ENCODE measurements around the gene EIF2AK3. TPM values are rescaled to one million over a fixed set of nuclear protein-coding genes. Genes with fewer than 3 reads are reported as not detected.

The EIF2AK3 gene
- total and polyA plus RNA-seq, 2 donors: 9.6 to 13.3 TPM

- Histone ChIP-seq H3K36me3 (ENCODE audit: control insufficient read depth in 2 of 2, insufficient read depth in 2 of 2, low read length in 1 of 2) (peaks cover 14 to 33% of the 10 kb centered on the region in 2 donors), H3K4me1 (ENCODE audit: control insufficient read depth in 2 of 2, insufficient read depth in 2 of 2, low read length in 2 of 2) (no peaks in the 10 kb centered on the region), H3K27ac (ENCODE audit: low read depth in 1 of 2, low read length in 1 of 2) (no peak overlapping the region), H3K9me3 (ENCODE audit: control insufficient read depth in 2 of 2, insufficient read depth in 1 of 2, low read length in 1 of 2) (no peaks in the 10 kb centered on the region), H3K4me3 (ENCODE audit: low read length in 2 of 2) (no peak overlapping the region), H3K27me3 (ENCODE audit: control insufficient read depth in 2 of 2, insufficient read depth in 1 of 2, low read length in 1 of 2) (no peaks in the 10 kb centered on the region)
- DNase-seq (ENCODE audit: low read depth in 6 of 9, low spot score in 9 of 9): no peak
- WGBS: 98% methylated on average over 3 of the region's 3 CpGs
Observed at GRCh38 chr2:88568179-88568578, 59.1 kb downstream of the EIF2AK3 start.

DNA sequence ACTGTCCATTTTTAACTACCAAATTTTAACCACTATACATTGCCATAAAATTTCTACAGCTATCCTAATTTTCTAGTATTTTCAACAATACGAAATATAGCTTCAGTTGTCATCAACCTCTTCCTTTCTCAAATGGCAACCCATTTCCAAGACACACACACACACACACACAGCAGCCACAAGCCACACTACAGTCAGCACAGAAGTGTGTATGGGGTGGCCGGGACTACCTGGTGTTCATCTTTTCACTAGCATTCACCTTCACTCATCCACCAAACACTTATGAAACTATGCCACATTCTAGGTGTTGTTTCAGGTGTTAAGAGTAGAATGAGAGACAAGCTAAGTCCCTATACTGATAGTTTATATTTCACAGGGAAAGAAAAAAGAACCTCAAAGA, 62.9 kb downstream of the EIF2AK3 start:
- Histone ChIP-seq H3K9me3 (ENCODE audit: control insufficient read depth in 2 of 2, insufficient read depth in 1 of 2, low read length in 1 of 2) (no peaks in the 10 kb centered on the region), H3K27ac (ENCODE audit: low read depth in 1 of 2, low read length in 1 of 2) (no peak overlapping the region), H3K4me3 (ENCODE audit: low read length in 2 of 2) (no peak overlapping the region), H3K36me3 (ENCODE audit: control insufficient read depth in 2 of 2, insufficient read depth in 2 of 2, low read length in 1 of 2) (peaks cover 13 to 20% of the 10 kb centered on the region in 2 donors), H3K27me3 (ENCODE audit: control insufficient read depth in 2 of 2, insufficient read depth in 1 of 2, low read length in 1 of 2) (no peaks in the 10 kb centered on the region), H3K4me1 (ENCODE audit: control insufficient read depth in 2 of 2, insufficient read depth in 2 of 2, low read length in 2 of 2) (no peaks in the 10 kb centered on the region)
- WGBS: 98% methylated on average over 2 of the region's 2 CpGs
- DNase-seq (ENCODE audit: low read depth in 6 of 9, low spot score in 9 of 9): no peak

DNA sequence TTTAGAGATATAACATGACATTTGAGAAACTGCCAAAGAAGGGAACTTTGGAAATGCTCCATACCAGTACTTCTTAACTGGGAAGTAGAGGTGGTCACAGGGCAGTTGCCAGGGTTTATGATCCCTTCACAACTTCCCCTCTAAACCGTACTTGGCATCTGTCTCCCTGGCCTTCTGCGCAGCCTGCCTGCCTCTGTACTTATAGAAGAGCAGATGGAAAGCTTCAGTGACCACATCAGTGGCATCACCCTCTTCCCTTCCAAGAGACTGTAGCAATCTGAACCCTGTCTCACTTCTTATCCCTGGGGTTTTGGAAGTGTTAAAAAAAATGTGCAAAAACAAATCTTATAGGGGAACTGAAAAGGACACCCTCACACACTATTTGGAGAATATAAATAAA, 64.1 kb downstream of the EIF2AK3 start:
- Histone ChIP-seq H3K27ac (ENCODE audit: low read depth in 1 of 2, low read length in 1 of 2) (no peak overlapping the region), H3K4me1 (ENCODE audit: control insufficient read depth in 2 of 2, insufficient read depth in 2 of 2, low read length in 2 of 2) (no peaks in the 10 kb centered on the region), H3K9me3 (ENCODE audit: control insufficient read depth in 2 of 2, insufficient read depth in 1 of 2, low read length in 1 of 2) (no peaks in the 10 kb centered on the region), H3K27me3 (ENCODE audit: control insufficient read depth in 2 of 2, insufficient read depth in 1 of 2, low read length in 1 of 2) (no peaks in the 10 kb centered on the region), H3K36me3 (ENCODE audit: control insufficient read depth in 2 of 2, insufficient read depth in 2 of 2, low read length in 1 of 2) (peaks cover 9 to 13% of the 10 kb centered on the region in 2 donors), H3K4me3 (ENCODE audit: low read length in 2 of 2) (no peak overlapping the region)
- WGBS: 87% methylated on average over 2 of the region's 2 CpGs
- no peak for DNase-seq (ENCODE audit: low read depth in 6 of 9, low spot score in 9 of 9)

DNA sequence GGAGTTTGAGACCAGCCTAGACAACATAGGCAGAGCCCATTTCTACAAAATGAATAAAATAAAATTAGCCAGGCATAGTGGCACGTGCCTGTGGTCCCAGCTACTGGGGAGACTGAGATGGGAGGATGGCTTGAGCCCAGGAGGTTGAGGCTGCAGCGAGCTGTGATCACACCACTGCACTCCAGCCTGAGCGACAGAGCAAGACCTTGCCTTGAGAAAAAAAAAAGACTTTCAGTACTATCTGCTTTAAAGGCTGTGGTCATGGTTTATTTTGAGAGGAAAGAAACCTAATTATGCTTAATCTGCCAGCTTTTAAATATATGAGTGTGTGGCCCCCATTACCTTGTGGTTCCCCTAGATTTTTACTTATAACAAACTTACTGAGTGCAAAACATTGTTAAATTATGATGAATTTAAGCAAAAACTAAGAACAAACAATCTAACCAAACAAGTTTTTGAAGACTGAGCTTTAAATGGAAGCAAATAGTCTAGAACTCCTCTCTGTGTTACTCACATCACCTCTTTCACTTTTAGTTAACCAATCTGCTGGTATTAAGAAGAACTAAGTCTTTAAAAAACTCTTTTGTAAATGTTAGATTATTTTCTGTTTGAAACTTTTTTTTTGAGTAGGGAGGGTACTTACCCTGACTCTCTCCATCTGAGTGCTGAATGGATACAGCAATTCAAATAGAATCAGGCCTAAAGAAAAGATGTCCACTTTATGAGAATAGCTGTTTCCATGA, 65.4 kb downstream of the EIF2AK3 start:
- Histone ChIP-seq H3K27ac (ENCODE audit: low read depth in 1 of 2, low read length in 1 of 2) (no peak overlapping the region), H3K36me3 (ENCODE audit: control insufficient read depth in 2 of 2, insufficient read depth in 2 of 2, low read length in 1 of 2) (peaks cover 9 to 23% of the 10 kb centered on the region in 2 donors)
- 95% methylated on average over 3 of the region's 3 CpGs for WGBS

DNA sequence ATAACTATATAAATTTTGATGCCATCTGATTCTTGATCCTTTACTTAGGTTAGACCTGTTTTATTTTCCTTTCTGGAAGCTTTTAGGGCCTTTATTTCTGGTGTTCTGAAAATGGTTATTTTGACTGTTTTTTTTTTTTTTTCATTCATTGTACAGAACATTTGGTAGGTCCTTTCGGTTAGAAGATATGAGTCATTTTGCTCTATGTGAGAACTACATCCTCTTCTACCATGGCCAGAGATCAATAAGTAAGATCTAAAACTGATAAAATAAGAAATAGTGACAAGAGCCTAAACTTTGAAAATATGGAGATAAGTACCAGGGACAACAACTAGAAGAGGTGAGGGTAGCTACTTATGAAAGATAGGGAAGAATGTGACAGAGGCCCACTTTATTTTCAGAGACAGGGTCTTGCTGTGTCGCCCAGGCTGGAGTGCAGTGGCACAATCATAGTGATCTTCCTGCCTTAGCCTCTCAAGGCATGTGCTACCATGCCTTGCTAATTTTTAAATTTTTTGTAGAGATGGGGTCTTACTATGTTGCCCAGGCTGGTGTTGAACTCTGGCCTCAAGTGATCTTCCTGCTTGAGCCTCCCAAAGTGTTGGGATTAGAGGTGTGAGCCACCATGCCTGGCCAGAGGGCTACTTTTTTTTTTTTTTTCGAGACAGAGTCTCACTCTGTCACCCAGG, 66.5 kb downstream of the EIF2AK3 start:
- no peaks in the 10 kb centered on the region for H3K27me3 ChIP-seq (ENCODE audit: control insufficient read depth in 2 of 2, insufficient read depth in 1 of 2, low read length in 1 of 2)
- H3K27ac ChIP-seq (ENCODE audit: low read depth in 1 of 2, low read length in 1 of 2): no peak overlapping the region
- no peak for DNase-seq (ENCODE audit: low read depth in 6 of 9, low spot score in 9 of 9)
- peaks cover 15 to 23% of the 10 kb centered on the region in 2 donors for H3K36me3 ChIP-seq (ENCODE audit: control insufficient read depth in 2 of 2, insufficient read depth in 2 of 2, low read length in 1 of 2)
- H3K4me1 ChIP-seq (ENCODE audit: control insufficient read depth in 2 of 2, insufficient read depth in 2 of 2, low read length in 2 of 2): no peaks in the 10 kb centered on the region
- H3K4me3 ChIP-seq (ENCODE audit: low read length in 2 of 2): no peak overlapping the region
- no peaks in the 10 kb centered on the region for H3K9me3 ChIP-seq (ENCODE audit: control insufficient read depth in 2 of 2, insufficient read depth in 1 of 2, low read length in 1 of 2)
- WGBS: 97% methylated on average over 3 of the region's 3 CpGs

More for the DNA sequence above, 65.4 kb downstream of the EIF2AK3 start:
- no peak for DNase-seq (ENCODE audit: low read depth in 6 of 9, low spot score in 9 of 9)
- Histone ChIP-seq H3K4me3 (ENCODE audit: low read length in 2 of 2) (no peak overlapping the region), H3K27me3 (ENCODE audit: control insufficient read depth in 2 of 2, insufficient read depth in 1 of 2, low read length in 1 of 2) (no peaks in the 10 kb centered on the region), H3K9me3 (ENCODE audit: control insufficient read depth in 2 of 2, insufficient read depth in 1 of 2, low read length in 1 of 2) (no peaks in the 10 kb centered on the region), H3K4me1 (ENCODE audit: control insufficient read depth in 2 of 2, insufficient read depth in 2 of 2, low read length in 2 of 2) (no peaks in the 10 kb centered on the region)

DNA sequence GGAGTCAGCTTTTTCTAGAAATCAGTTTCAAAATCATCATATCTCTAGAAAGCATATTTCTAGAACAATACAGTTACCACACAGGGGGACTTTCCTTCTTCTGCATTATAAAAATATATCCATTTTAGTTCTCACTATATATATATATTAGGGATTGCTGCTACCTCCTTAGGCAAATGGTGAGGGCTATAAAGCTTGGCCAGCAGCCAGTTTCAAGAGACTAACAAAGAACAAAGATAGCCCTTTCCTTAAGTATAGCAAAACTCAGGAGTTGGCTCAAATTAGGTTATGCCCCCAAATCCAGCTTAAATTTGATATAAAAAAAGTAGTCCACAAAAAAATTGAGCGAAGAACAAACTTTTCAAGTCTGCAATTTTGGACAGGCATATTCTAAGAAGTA, 70.0 kb downstream of the EIF2AK3 start:
- no peaks in the 10 kb centered on the region for H3K4me1 ChIP-seq (ENCODE audit: control insufficient read depth in 2 of 2, insufficient read depth in 2 of 2, low read length in 2 of 2)
- H3K4me3 ChIP-seq (ENCODE audit: low read length in 2 of 2): no peak overlapping the region
- no peaks in the 10 kb centered on the region for H3K27me3 ChIP-seq (ENCODE audit: control insufficient read depth in 2 of 2, insufficient read depth in 1 of 2, low read length in 1 of 2)
- no peak for DNase-seq (ENCODE audit: low read depth in 6 of 9, low spot score in 9 of 9)
- H3K36me3 ChIP-seq (ENCODE audit: control insufficient read depth in 2 of 2, insufficient read depth in 2 of 2, low read length in 1 of 2): peaks cover 22 to 23% of the 10 kb centered on the region in 2 donors
- WGBS: 100% methylated on average over 1 of the region's 1 CpG
- no peak overlapping the region for H3K27ac ChIP-seq (ENCODE audit: low read depth in 1 of 2, low read length in 1 of 2)
- no peaks in the 10 kb centered on the region for H3K9me3 ChIP-seq (ENCODE audit: control insufficient read depth in 2 of 2, insufficient read depth in 1 of 2, low read length in 1 of 2)

DNA sequence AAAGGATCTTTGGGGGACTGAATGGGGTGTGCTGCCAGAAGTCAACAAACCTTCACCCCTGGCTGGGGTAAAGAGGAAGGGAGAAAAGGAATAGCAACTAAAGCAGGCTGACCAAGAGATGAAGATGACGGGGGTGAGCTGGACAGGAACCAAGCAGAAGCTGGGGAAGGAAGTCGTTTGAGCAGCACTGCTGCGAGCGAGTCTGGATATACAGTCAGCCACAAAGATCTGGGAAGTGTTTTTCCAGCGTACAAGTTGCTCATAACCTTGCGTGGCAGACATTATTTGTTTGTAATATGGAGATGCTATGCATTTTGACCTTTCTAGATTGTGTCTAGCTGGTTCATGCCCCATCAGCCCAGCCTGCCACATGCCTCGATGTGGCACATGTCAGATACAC, 71.2 kb downstream of the EIF2AK3 start:
- Histone ChIP-seq H3K4me3 (ENCODE audit: low read length in 2 of 2) (no peak overlapping the region), H3K9me3 (ENCODE audit: control insufficient read depth in 2 of 2, insufficient read depth in 1 of 2, low read length in 1 of 2) (no peaks in the 10 kb centered on the region), H3K27me3 (ENCODE audit: control insufficient read depth in 2 of 2, insufficient read depth in 1 of 2, low read length in 1 of 2) (no peaks in the 10 kb centered on the region), H3K36me3 (ENCODE audit: control insufficient read depth in 2 of 2, insufficient read depth in 2 of 2, low read length in 1 of 2) (peaks cover 18 to 19% of the 10 kb centered on the region in 2 donors), H3K4me1 (ENCODE audit: control insufficient read depth in 2 of 2, insufficient read depth in 2 of 2, low read length in 2 of 2) (no peaks in the 10 kb centered on the region), H3K27ac (ENCODE audit: low read depth in 1 of 2, low read length in 1 of 2) (no peak overlapping the region)
- WGBS: 84% methylated on average over 7 of the region's 7 CpGs
- DNase-seq (ENCODE audit: low read depth in 6 of 9, low spot score in 9 of 9): no peak

DNA sequence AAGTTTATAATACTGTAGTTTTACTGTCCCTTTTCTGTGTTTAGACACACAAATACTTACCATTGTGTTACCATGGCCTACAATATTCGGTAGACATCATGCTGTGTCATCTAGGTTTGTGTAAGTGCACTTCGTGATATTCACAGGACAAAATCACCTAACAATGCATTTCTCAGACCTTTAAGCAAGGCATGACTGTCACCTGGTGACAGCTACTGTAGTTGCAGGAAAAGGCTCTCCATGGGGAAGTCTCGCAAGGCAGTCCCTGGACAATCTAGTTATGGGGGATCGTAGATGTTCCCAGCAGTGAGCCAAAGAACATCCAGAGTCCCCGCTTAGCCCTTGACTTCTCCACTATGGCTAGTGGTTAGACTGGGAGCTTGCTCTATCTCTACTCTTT, 73.1 kb downstream of the EIF2AK3 start:
- H3K27me3 ChIP-seq (ENCODE audit: control insufficient read depth in 2 of 2, insufficient read depth in 1 of 2, low read length in 1 of 2): peaks cover 11 to 13% of the 10 kb centered on the region in 2 donors
- peaks cover 0 to 5% of the 10 kb centered on the region in 2 donors for H3K9me3 ChIP-seq (ENCODE audit: control insufficient read depth in 2 of 2, insufficient read depth in 1 of 2, low read length in 1 of 2)
- H3K27ac ChIP-seq (ENCODE audit: low read depth in 1 of 2, low read length in 1 of 2): no peak overlapping the region
- DNase-seq (ENCODE audit: low read depth in 6 of 9, low spot score in 9 of 9): no peak
- 96% methylated on average over 5 of the region's 5 CpGs for WGBS
- H3K4me3 ChIP-seq (ENCODE audit: low read length in 2 of 2): no peak overlapping the region
- peaks cover 14% of the 10 kb centered on the region in 2 donors for H3K36me3 ChIP-seq (ENCODE audit: control insufficient read depth in 2 of 2, insufficient read depth in 2 of 2, low read length in 1 of 2)
- no peaks in the 10 kb centered on the region for H3K4me1 ChIP-seq (ENCODE audit: control insufficient read depth in 2 of 2, insufficient read depth in 2 of 2, low read length in 2 of 2)

DNA sequence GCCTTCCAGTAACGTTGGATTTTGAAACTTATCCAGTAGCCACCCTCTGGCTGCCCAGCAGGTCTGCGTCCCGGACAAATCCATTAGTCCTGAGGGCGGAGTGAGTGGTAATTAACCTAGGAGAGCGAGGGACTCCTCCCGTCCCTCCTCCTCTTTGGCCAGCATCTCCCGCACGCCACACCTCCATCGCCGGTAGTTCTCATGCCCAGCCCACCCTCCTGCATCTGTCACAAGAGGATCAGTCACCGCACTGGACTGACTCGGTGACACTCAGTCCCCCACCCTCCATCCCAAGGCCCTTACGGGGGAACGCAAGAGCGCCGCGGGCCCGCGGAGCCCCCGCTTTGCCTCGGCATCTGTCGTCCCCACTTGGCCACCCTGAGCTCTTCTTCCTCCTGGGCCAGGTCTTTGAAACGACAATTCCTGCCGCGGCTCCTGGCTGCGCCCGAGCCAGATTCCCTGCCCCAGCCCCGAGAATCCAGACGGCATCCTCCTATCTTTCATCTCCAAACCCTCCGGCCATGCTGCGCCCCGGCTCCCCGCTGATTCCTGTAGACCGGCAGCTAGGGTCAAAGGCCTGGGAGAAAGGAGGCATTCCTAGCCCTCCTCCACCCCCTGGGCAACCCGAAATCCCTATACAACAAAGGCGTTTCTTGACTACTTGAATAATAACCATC, 77.5 kb downstream of the EIF2AK3 start:
- H3K4me1 ChIP-seq (ENCODE audit: control insufficient read depth in 2 of 2, insufficient read depth in 2 of 2, low read length in 2 of 2): no peaks in the 10 kb centered on the region
- H3K27ac ChIP-seq (ENCODE audit: low read depth in 1 of 2, low read length in 1 of 2): no peak overlapping the region
- 17% methylated on average over 36 of the region's 36 CpGs for WGBS
- H3K9me3 ChIP-seq (ENCODE audit: control insufficient read depth in 2 of 2, insufficient read depth in 1 of 2, low read length in 1 of 2): peaks cover 0 to 5% of the 10 kb centered on the region in 2 donors
- DNase-seq (ENCODE audit: low read depth in 6 of 9, low spot score in 9 of 9): no peak
- peaks cover 11 to 18% of the 10 kb centered on the region in 2 donors for H3K27me3 ChIP-seq (ENCODE audit: control insufficient read depth in 2 of 2, insufficient read depth in 1 of 2, low read length in 1 of 2)
- peaks cover 0 to under 1% of the 10 kb centered on the region in 2 donors for H3K36me3 ChIP-seq (ENCODE audit: control insufficient read depth in 2 of 2, insufficient read depth in 2 of 2, low read length in 1 of 2)
- no peak overlapping the region for H3K4me3 ChIP-seq (ENCODE audit: low read length in 2 of 2)

Data from thymus (tissue), 11 donors.